HEK293 (cell line): ENCODE results near the gene HHIPL1.

Experiments used
- ZFP41 ChIP-seq: fragments of 450-650 bp; formaldehyde crosslinking; IDR thresholded peaks from 2 replicates; pipeline ENCODE4 v1.5.1; 2016; ENCODE audit warnings: missing biosample characterization, missing genetic modification characterization, borderline replicate concordance
- ZNF621 ChIP-seq: fragments of 450-650 bp; formaldehyde crosslinking; IDR thresholded peaks from 2 replicates; pipeline ENCODE4 v1.5.1; 2017; ENCODE audit warnings: missing biosample characterization, missing genetic modification characterization
- ZNF707 ChIP-seq: fragments of 450-650 bp; formaldehyde crosslinking; IDR thresholded peaks from 2 replicates; pipeline ENCODE4 v1.5.1; 2016; ENCODE audit warnings: missing biosample characterization, missing genetic modification characterization
- TF ChIP-seq, protein P1 (sequence below): fragments of 450-650 bp; formaldehyde crosslinking; IDR thresholded peaks from 2 replicates; pipeline ENCODE4 v1.5.1; 2016; ENCODE audit warnings: missing biosample characterization, missing genetic modification characterization
- TF ChIP-seq, protein P2 (sequence below): fragments of 450-650 bp; formaldehyde crosslinking; IDR thresholded peaks from 2 replicates; pipeline ENCODE4 v1.5.1; 2016; ENCODE audit warnings: missing biosample characterization, missing genetic modification characterization

DNA sequence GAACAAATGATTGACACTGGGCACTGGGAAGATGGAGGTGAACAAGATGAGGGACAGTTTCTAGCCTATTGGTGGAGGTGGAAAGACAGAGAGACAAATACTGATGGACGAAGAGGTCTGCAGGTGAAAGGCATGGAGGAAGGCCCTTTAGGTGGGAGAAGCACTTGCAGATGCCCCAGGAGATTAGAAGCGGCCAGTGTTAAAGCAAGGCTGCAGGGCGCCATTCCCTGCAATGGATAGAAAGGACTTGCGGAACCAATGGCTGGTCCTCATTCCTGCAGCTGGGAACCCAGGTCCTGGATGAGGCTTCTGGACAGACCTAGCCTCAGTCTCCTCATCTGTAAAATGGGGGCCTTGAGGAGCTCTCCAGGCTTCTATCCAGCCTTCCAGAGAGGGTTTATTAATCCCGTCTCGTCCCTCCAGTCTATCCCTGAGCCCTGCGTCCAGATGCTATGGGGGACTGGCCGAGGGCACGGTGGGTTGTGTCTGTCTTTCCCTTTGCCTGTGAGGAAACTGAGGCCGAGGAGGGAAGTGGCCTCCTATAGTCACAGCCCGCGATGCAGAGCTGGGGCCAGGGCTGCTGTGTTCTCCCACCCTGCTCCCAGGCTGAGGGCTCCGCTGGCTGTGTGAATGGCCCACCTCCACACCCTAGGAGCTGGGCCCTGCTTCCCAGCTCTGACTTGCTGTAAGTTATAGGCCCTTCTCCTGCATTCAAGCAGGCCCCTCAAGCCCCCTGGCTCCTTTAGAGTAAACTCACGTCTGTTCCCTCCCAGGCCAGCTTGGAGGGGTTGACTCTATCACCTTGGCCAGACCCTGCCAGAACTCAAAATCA lies 72.1 kb downstream of the HHIPL1 start:
- TF ChIP-seq, protein P1, sequence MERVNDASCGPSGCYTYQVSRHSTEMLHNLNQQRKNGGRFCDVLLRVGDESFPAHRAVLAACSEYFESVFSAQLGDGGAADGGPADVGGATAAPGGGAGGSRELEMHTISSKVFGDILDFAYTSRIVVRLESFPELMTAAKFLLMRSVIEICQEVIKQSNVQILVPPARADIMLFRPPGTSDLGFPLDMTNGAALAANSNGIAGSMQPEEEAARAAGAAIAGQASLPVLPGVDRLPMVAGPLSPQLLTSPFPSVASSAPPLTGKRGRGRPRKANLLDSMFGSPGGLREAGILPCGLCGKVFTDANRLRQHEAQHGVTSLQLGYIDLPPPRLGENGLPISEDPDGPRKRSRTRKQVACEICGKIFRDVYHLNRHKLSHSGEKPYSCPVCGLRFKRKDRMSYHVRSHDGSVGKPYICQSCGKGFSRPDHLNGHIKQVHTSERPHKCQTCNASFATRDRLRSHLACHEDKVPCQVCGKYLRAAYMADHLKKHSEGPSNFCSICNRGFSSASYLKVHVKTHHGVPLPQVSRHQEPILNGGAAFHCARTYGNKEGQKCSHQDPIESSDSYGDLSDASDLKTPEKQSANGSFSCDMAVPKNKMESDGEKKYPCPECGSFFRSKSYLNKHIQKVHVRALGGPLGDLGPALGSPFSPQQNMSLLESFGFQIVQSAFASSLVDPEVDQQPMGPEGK (tag by site-specific recombination), result no peak
- TF ChIP-seq ZFP41 (tag by site-specific recombination), result no peak
- no peak for TF ChIP-seq ZNF707 (tag by site-specific recombination)
- TF ChIP-seq, protein P2, sequence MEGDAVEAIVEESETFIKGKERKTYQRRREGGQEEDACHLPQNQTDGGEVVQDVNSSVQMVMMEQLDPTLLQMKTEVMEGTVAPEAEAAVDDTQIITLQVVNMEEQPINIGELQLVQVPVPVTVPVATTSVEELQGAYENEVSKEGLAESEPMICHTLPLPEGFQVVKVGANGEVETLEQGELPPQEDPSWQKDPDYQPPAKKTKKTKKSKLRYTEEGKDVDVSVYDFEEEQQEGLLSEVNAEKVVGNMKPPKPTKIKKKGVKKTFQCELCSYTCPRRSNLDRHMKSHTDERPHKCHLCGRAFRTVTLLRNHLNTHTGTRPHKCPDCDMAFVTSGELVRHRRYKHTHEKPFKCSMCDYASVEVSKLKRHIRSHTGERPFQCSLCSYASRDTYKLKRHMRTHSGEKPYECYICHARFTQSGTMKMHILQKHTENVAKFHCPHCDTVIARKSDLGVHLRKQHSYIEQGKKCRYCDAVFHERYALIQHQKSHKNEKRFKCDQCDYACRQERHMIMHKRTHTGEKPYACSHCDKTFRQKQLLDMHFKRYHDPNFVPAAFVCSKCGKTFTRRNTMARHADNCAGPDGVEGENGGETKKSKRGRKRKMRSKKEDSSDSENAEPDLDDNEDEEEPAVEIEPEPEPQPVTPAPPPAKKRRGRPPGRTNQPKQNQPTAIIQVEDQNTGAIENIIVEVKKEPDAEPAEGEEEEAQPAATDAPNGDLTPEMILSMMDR, result no peak
- no peak for TF ChIP-seq ZNF621 (tag by site-specific recombination)
